H1 (cell line): ENCODE data around the gene NINJ2. TPM values are rescaled to one million over a fixed set of nuclear protein-coding genes. Genes with fewer than 3 reads are reported as not detected.

Experiments used
- CTCF ChIA-PET: fragments of 300-600 bp; sonication (Branson Sonifier 250); formaldehyde crosslinking; loops from one replicate; lab custom pipeline; 2021; ENCODE audit not compliant: partially characterized antibody; lab: Charles Lee
- POLR2A ChIA-PET: fragments of 300-600 bp; sonication (Branson Sonifier 250); formaldehyde crosslinking; loops from one replicate; lab custom pipeline; 2021; ENCODE audit warnings: inconsistent platforms; ENCODE audit not compliant: partially characterized antibody; lab: Charles Lee
- DNase-seq, 2 experiments: peaks; one replicate each; pipeline versions ENCODE4 v3.0.0 to v3.0.0-alpha.2; 2010 to 2022; ENCODE audit warnings: low spot score in 2 of 2, low read depth in 1 of 2, mixed read lengths in 1 of 2
- FAIRE-seq: peaks from 2 replicates; lab custom pipeline; 2011; peaks lifted over from hg19 to GRCh38; lab: Jason Lieb, UNC
- H2AFZ ChIP-seq: 2 replicates; pipeline ENCODE4 v1.8.1; 2012; ENCODE audit warnings: low read length, inconsistent platforms
- H2AK5ac ChIP-seq: 2 replicates; pipeline ENCODE4 v1.6.1; 2013; ENCODE audit warnings: low read depth, low read length
- H2BK120ac ChIP-seq: replicated peaks from 2 replicates; pipeline ENCODE3; 2013; ENCODE audit warnings: low read depth, low read length, inconsistent platforms
- H2BK12ac ChIP-seq: 2 replicates; pipeline ENCODE4 v1.6.1; 2013; ENCODE audit warnings: low read depth, low read length
- H2BK15ac ChIP-seq: 2 replicates; pipeline ENCODE4 v1.6.1; 2013; ENCODE audit warnings: low read length
- H2BK20ac ChIP-seq: 2 replicates; pipeline ENCODE4 v1.6.1; 2013; ENCODE audit warnings: low read length
- H2BK5ac ChIP-seq: 2 replicates; pipeline ENCODE4 v1.6.1; 2013; ENCODE audit warnings: low read depth, low read length
- H3K14ac ChIP-seq: 2 replicates; pipeline ENCODE4 v1.6.1; 2013; ENCODE audit warnings: inconsistent platforms; ENCODE audit not compliant: insufficient read length
- H3K18ac ChIP-seq: 2 replicates; pipeline ENCODE4 v1.6.1; 2013; ENCODE audit warnings: low read length; ENCODE audit errors: extremely low read depth
- H3K23ac ChIP-seq: 2 replicates; pipeline ENCODE4 v1.6.1; 2013; ENCODE audit warnings: inconsistent platforms; ENCODE audit not compliant: insufficient read length
- H3K23me2 ChIP-seq: 2 replicates; pipeline ENCODE4 v1.6.1; 2013; ENCODE audit warnings: low read depth, low read length
- H3K27ac ChIP-seq: 2 replicates; pipeline ENCODE4 v1.6.1; 2011; ENCODE audit warnings: low read depth, low read length, inconsistent platforms
- H3K27me3 ChIP-seq, 4 experiments: replicated peaks in 1 of 4; 1 replicate in 1 of 4; 2 replicates in 3 of 4; pipeline versions ENCODE4 v1.6.1 to v1.8.1; 2011 to 2013; ENCODE audit warnings: low read length in 3 of 4, mild to moderate bottlenecking in 3 of 4, inconsistent platforms in 2 of 4, mixed read lengths in 2 of 4, moderate library complexity in 1 of 4; ENCODE audit not compliant: control insufficient read depth in 3 of 4, insufficient read depth in 3 of 4; ENCODE audit errors: extremely low read depth in 1 of 4
- H3K36me3 ChIP-seq, 4 experiments: 2 replicates each; pipeline versions ENCODE4 v1.6.1 to v1.8.1; 2011 to 2013; ENCODE audit warnings: mild to moderate bottlenecking in 4 of 4, low read length in 3 of 4, moderate library complexity in 2 of 4, control low read depth in 1 of 4, inconsistent platforms in 1 of 4; ENCODE audit not compliant: insufficient read depth in 4 of 4, control insufficient read depth in 2 of 4
- H3K4ac ChIP-seq: replicated peaks from 2 replicates; pipeline ENCODE3; 2013; ENCODE audit warnings: low read length, low read depth, mixed read lengths, inconsistent platforms; ENCODE audit not compliant: insufficient read length
- H3K4me1 ChIP-seq, 4 experiments: replicated peaks in 1 of 4; 1 replicate in 1 of 4; 2 replicates in 3 of 4; pipeline versions ENCODE4 v1.6.1 to v1.8.1; 2011 to 2013; ENCODE audit warnings: low read length in 3 of 4, inconsistent platforms in 2 of 4, mixed read lengths in 1 of 4; ENCODE audit not compliant: insufficient read depth in 4 of 4, control insufficient read depth in 3 of 4
- H3K4me2 ChIP-seq, 2 experiments: 2 replicates each; pipeline versions ENCODE4 v1.6.1 to v1.8.1; 2011 to 2013; ENCODE audit warnings: low read depth in 2 of 2, low read length in 2 of 2, control low read depth in 1 of 2, inconsistent platforms in 1 of 2, mild to moderate bottlenecking in 1 of 2; ENCODE audit not compliant: insufficient read depth in 1 of 2
- H3K4me3 ChIP-seq, 4 experiments: fragments of 200-600, 300-600 bp in 1 of 4; sonication (generic), shearing (Covaris generic), sonication (Bioruptor Twin) in 1 of 4; 2 replicates each; pipeline versions ENCODE4 v1.5.1 to v1.8.1; 2011 to 2016; ENCODE audit warnings: low read length in 4 of 4, low read depth in 3 of 4, control low read depth in 2 of 4, inconsistent platforms in 2 of 4, mild to moderate bottlenecking in 2 of 4, mixed read lengths in 1 of 4, moderate library complexity in 1 of 4; ENCODE audit not compliant: insufficient read depth in 2 of 4; ENCODE audit errors: extremely low read depth in 1 of 4
- H3K56ac ChIP-seq: replicated peaks from 2 replicates; pipeline ENCODE3; 2013; ENCODE audit warnings: low read depth, mild to moderate bottlenecking, mixed read lengths, low read length, inconsistent platforms; ENCODE audit not compliant: insufficient read length
- H3K79me1 ChIP-seq: 2 replicates; pipeline ENCODE4 v1.6.1; 2013; ENCODE audit warnings: low read depth, low read length, control low read depth
- H3K79me2 ChIP-seq, 2 experiments: 2 replicates each; pipeline versions ENCODE4 v1.6.1 to v1.8.1; 2012 to 2013; ENCODE audit warnings: low read length in 2 of 2, mild to moderate bottlenecking in 2 of 2, inconsistent platforms in 1 of 2; ENCODE audit not compliant: insufficient read depth in 2 of 2, control insufficient read depth in 1 of 2
- H3K9ac ChIP-seq, 4 experiments: replicated peaks in 1 of 4; 1 replicate in 1 of 4; 2 replicates in 3 of 4; pipeline versions ENCODE4 v1.6.1 to v1.8.1; 2011 to 2013; ENCODE audit warnings: low read depth in 3 of 4, low read length in 3 of 4, control low read depth in 2 of 4, mild to moderate bottlenecking in 2 of 4, moderate library complexity in 2 of 4, inconsistent platforms in 1 of 4; ENCODE audit errors: extremely low read depth in 1 of 4
- H3K9me3 ChIP-seq, 2 experiments: 2 replicates each; pipeline versions ENCODE4 v1.6.1 to v1.8.1; 2012 to 2013; ENCODE audit warnings: mild to moderate bottlenecking in 2 of 2, moderate library complexity in 2 of 2, control low read depth in 1 of 2, inconsistent platforms in 1 of 2, low read depth in 1 of 2, low read length in 1 of 2, mixed read lengths in 1 of 2; ENCODE audit not compliant: insufficient read depth in 2 of 2
- H4K20me1 ChIP-seq, 2 experiments: replicated peaks in 1 of 2; 2 replicates each; pipeline versions ENCODE3 to v1.8.1; 2011 to 2013; ENCODE audit warnings: inconsistent platforms in 2 of 2, low read length in 2 of 2, mild to moderate bottlenecking in 1 of 2; ENCODE audit not compliant: insufficient read depth in 2 of 2, control insufficient read depth in 1 of 2
- H4K5ac ChIP-seq: 2 replicates; pipeline ENCODE4 v1.6.1; 2013; ENCODE audit warnings: low read length, low read depth, mixed read lengths, inconsistent platforms; ENCODE audit not compliant: insufficient read length
- H4K8ac ChIP-seq: 2 replicates; pipeline ENCODE4 v1.8.0; 2013; ENCODE audit warnings: mild to moderate bottlenecking, moderate library complexity, low read length, inconsistent platforms; ENCODE audit not compliant: insufficient read depth; ENCODE audit errors: extremely low read depth
- H4K91ac ChIP-seq: replicated peaks from 2 replicates; pipeline ENCODE3; 2013; ENCODE audit warnings: low read length, mixed read lengths, inconsistent platforms; ENCODE audit not compliant: insufficient read length
- CHD2 ChIP-seq: IDR thresholded peaks from 2 replicates; pipeline ENCODE4 v1.6.1; 2012; ENCODE audit warnings: low read length, improper control_type of control experiment
- EGR1 ChIP-seq: IDR thresholded peaks from 2 replicates; pipeline ENCODE4 v1.6.1; 2011; ENCODE audit warnings: low read depth, low read length, borderline replicate concordance
- FOSL1 ChIP-seq: IDR thresholded peaks from 2 replicates; pipeline ENCODE4 v1.6.1; 2011; ENCODE audit warnings: mild to moderate bottlenecking, low read depth, low read length, moderate library complexity; ENCODE audit not compliant: insufficient read depth
- HDAC2 ChIP-seq, 2 experiments: fragments of 300-600 bp in 1 of 2; sonication (generic) in 1 of 2; IDR thresholded peaks; 2 replicates each; pipeline ENCODE4 v1.6.1; 2011 to 2012; ENCODE audit warnings: low read depth in 2 of 2, low read length in 2 of 2, mild to moderate bottlenecking in 2 of 2, moderate library complexity in 2 of 2, borderline replicate concordance in 1 of 2, inconsistent platforms in 1 of 2
- JUND ChIP-seq: IDR thresholded peaks from 2 replicates; pipeline ENCODE4 v1.6.1; 2011; ENCODE audit warnings: mild to moderate bottlenecking, improper control_type of control experiment, low read length
- KDM4A ChIP-seq: IDR thresholded peaks from one replicate; pipeline ENCODE4 v1.7.1; 2012; ENCODE audit warnings: low read depth, mild to moderate bottlenecking, moderate library complexity, low read length, inconsistent platforms; ENCODE audit not compliant: severe bottlenecking
- MAFK ChIP-seq: IDR thresholded peaks from 2 replicates; pipeline ENCODE4 v1.6.1; 2012; ENCODE audit warnings: low read depth, mild to moderate bottlenecking, improper control_type of control experiment, low read length
- POLR2A ChIP-seq, 2 experiments: IDR thresholded peaks; 1 replicate in 1 of 2; 2 replicates in 1 of 2; pipeline ENCODE4 v1.6.1; 2011; ENCODE audit warnings: low read depth in 2 of 2, low read length in 2 of 2, mild to moderate bottlenecking in 2 of 2; ENCODE audit errors: control extremely low read depth in 1 of 2
- POLR2AphosphoS5 ChIP-seq: IDR thresholded peaks from 2 replicates; pipeline ENCODE4 v1.6.1; 2011; ENCODE audit warnings: low read depth, low read length
- POU5F1 ChIP-seq: IDR thresholded peaks from 2 replicates; pipeline ENCODE4 v1.6.1; 2011; ENCODE audit warnings: low read depth, mild to moderate bottlenecking, low read length, moderate library complexity
- SRF ChIP-seq: IDR thresholded peaks from 2 replicates; pipeline ENCODE4 v1.6.1; 2011; ENCODE audit warnings: mild to moderate bottlenecking, low read depth, low read length, moderate library complexity
- TBP ChIP-seq: IDR thresholded peaks from 2 replicates; pipeline ENCODE4 v1.6.1; 2011; ENCODE audit warnings: low read depth, low read length, improper control_type of control experiment
- TEAD4 ChIP-seq: IDR thresholded peaks from 2 replicates; pipeline ENCODE4 v1.6.1; 2012; ENCODE audit warnings: low read depth, low read length, inconsistent platforms, mixed read lengths
- WGBS, 2 experiments: shearing (Covaris generic) in 1 of 2; methylation state at CpG; one replicate each; pipeline versions ENCODE4 v1.1.6 to v1.1.7; 2013 to 2015; ENCODE audit warnings: low lambda C conversion rate in 2 of 2, mixed read lengths in 2 of 2, inconsistent platforms in 1 of 2, low coverage in 1 of 2, missing lambda C conversion rate in 1 of 2; ENCODE audit not compliant: insufficient replicate concordance in 2 of 2, insufficient coverage in 1 of 2, insufficient read length in 1 of 2; ENCODE audit errors: extremely low coverage in 1 of 2, missing lambda C conversion rate in 1 of 2; 5-methylcytosine and 5-hydroxymethylcytosine counted together
- polyA plus RNA-seq, 7 experiments: library from polyadenylated mRNA; depleted of rRNA in 3 of 7; stranded (reverse) in 5 of 7; unstranded in 2 of 7; fragments of >200 nt in 5 of 7; fragments of 200-250 nt in 2 of 7; gene quantifications; 1 replicate in 5 of 7; 2 replicates in 1 of 7; 4 replicates in 1 of 7; pipeline versions ENCODE4 v1.2.1 to v1.2.3, GENCODE V29; 2011 to 2013; ENCODE audit warnings: missing spikeins in 2 of 7, mixed read lengths in 2 of 7
- total RNA-seq: library from RNA; stranded (reverse); fragmentation: NEBNext Ultra II Directional; extraction: Animal tissue kit (Norgen Biotek cat#: 25700); gene quantifications from 2 replicates; pipeline ENCODE4 v1.2.1, GENCODE V29; 2021
- TF ChIP-seq, protein P1 (sequence below): IDR thresholded peaks from 2 replicates; pipeline ENCODE4 v1.6.1; 2012; ENCODE audit warnings: low read length, inconsistent platforms

Gene NINJ2
- total and polyA plus RNA-seq, 2 of the 8 experiments (the other 6 are each of a cell fraction or from before 2014, with no cell fraction given): 1.4 TPM; not detected in 1

DNA sequence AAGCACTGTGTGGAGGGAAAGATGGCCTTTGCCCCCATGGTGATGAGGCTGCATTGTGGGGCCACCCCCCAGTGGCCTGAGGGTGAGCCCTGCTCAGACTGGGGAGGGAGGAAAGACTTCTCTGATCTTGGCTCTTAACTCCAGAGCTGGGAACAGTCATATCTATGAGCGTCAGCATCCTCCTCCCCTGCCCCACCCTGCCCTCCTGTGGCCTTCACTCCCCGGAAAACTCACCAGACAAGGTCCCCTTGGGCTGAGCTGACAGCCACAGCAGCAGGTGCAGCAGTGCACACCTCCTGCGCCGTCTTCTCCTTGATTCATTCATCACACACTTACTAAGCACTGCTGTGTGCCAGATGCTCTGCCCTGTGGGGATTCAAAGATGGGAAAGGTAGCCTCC, 104.7 kb downstream of the NINJ2 start:
- no peak overlapping the region for H2AK5ac ChIP-seq
- H3K79me2 ChIP-seq: no peaks in the 10 kb centered on the region
- FAIRE-seq (no peak), DNase-seq (no peak)
- no peak overlapping the region for H3K23ac ChIP-seq
- H3K4me3 ChIP-seq: no peak overlapping the region
- 81% methylated on average over 4 of the region's 4 CpGs; no CpG with 5 or more reads in 1 of the 2 experiments for WGBS, 2 experiments
- no peak overlapping the region for H3K56ac ChIP-seq
- no peak overlapping the region for H4K91ac ChIP-seq
- no peak overlapping the region for H2BK15ac ChIP-seq
- H2BK12ac ChIP-seq: no peak overlapping the region
- H4K20me1 ChIP-seq: no peaks in the 10 kb centered on the region
- no peaks in the 10 kb centered on the region for H3K27me3 ChIP-seq
- no peak overlapping the region for H2BK5ac ChIP-seq
- CTCF ChIA-PET: interaction anchor here (0.9 to 2.4 kb wide), 5 partner anchors 10 to 116 kb away, joined by 3 to 8 read pairs (median 7); no protein-coding TSS in a partner anchor
- no peaks in the 10 kb centered on the region for H3K23me2 ChIP-seq
- no peak overlapping the region for H3K27ac ChIP-seq
- H3K4me1 ChIP-seq: no peaks in the 10 kb centered on the region
- H2BK120ac ChIP-seq: no peak overlapping the region
- no peak overlapping the region for H3K14ac ChIP-seq
- no peak overlapping the region for H3K4ac ChIP-seq
- no peaks in the 10 kb centered on the region for H3K9me3 ChIP-seq
- H4K5ac ChIP-seq: no peak overlapping the region
- H3K79me1 ChIP-seq: no peaks in the 10 kb centered on the region
- H3K36me3 ChIP-seq: peaks cover 0 to 1% (median 0%) of the 10 kb centered on the region in 4 experiments; a peak in 1 of 8 replicates
- POLR2A ChIA-PET: no interaction called here
- no peak overlapping the region for H4K8ac ChIP-seq
- no peak overlapping the region for H2AFZ ChIP-seq
- no peak overlapping the region for H3K4me2 ChIP-seq
- no peak overlapping the region for H3K18ac ChIP-seq
- H2BK20ac ChIP-seq: no peak overlapping the region
- H3K9ac ChIP-seq: no peak overlapping the region
- no peak for TF ChIP-seq SRF
- no peak for TF ChIP-seq POLR2A (IDR thresholded peaks at IDR 0.05; ENCODE audit: control extremely low read depth in 1 of 2, low read depth in 2 of 2, low read length in 2 of 2)
- TF ChIP-seq, protein P1, sequence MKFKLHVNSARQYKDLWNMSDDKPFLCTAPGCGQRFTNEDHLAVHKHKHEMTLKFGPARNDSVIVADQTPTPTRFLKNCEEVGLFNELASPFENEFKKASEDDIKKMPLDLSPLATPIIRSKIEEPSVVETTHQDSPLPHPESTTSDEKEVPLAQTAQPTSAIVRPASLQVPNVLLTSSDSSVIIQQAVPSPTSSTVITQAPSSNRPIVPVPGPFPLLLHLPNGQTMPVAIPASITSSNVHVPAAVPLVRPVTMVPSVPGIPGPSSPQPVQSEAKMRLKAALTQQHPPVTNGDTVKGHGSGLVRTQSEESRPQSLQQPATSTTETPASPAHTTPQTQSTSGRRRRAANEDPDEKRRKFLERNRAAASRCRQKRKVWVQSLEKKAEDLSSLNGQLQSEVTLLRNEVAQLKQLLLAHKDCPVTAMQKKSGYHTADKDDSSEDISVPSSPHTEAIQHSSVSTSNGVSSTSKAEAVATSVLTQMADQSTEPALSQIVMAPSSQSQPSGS: no peak
- TF ChIP-seq FOSL1: no peak
- TF ChIP-seq POLR2AphosphoS5: no peak
- TF ChIP-seq CHD2: no peak
- no peak for TF ChIP-seq TEAD4
- no peak for TF ChIP-seq KDM4A
- no peak for TF ChIP-seq MAFK
- TF ChIP-seq JUND: no peak
- no peak for TF ChIP-seq TBP
- no peak for TF ChIP-seq POU5F1
- no peak for TF ChIP-seq HDAC2 (IDR thresholded peaks at IDR 0.05; ENCODE audit: borderline replicate concordance in 1 of 2, low read depth in 2 of 2, low read length in 2 of 2)
- no peak for TF ChIP-seq EGR1
